GM12864 (cell line): ENCODE measurements around the gene RAB3IL1.

ENCODE experiments used
- DNase-seq: peaks from one replicate; pipeline ENCODE4 v3.0.0-alpha.2; 2011; ENCODE audit warnings: low read depth
- H3K4me3 ChIP-seq: 2 replicates; pipeline ENCODE4 v1.5.1; 2011; ENCODE audit warnings: mild to moderate bottlenecking, low read depth, low read length, control low read depth
- TF ChIP-seq, protein P1 (sequence below): IDR thresholded peaks from 2 replicates; pipeline ENCODE4 v1.5.1; 2011; ENCODE audit warnings: low read depth, mild to moderate bottlenecking, moderate library complexity, low read length, control low read depth, inconsistent platforms; ENCODE audit errors: missing control alignments

The RAB3IL1 gene

DNA sequence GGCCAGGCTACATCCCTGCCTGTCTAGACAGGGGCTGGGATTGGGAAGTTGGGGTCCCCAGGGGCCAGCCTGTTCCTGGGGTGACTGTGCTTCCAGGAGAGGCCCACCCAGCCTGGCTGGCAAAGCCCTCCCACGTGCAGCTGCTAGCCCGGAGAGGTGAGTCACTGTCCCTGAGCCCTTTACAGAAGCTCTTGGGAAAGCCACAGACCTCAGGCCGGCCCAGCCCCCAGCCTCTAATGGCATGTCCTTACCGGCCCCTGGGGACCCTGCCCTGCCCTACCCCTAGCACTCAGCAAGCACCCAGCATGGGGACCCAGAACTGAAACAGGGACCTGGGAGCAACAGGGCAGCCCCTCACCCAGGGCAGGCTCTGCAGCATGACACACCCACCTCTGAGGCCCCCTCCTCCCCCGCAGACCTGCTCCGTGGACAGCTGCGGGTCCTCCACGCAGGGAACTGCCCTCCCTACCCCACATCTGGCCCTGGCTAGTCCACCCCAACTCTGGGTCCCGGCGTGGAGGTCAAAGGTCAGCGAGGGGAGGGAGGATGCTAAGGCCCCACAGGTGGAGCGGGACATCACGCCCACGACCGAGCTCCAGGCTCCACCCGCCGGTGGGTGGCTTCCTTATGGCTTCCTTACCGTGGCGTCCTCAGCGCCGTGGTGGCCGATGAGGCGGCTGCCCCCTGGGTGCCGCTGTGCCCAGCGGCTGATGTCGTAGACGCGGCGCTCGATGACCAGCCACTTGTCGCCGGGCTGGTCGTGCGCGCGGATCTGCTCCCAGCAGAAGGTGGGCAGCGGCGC, 26.6 kb downstream of the RAB3IL1 start:
- DNase-seq = no peak
- TF ChIP-seq, protein P1, sequence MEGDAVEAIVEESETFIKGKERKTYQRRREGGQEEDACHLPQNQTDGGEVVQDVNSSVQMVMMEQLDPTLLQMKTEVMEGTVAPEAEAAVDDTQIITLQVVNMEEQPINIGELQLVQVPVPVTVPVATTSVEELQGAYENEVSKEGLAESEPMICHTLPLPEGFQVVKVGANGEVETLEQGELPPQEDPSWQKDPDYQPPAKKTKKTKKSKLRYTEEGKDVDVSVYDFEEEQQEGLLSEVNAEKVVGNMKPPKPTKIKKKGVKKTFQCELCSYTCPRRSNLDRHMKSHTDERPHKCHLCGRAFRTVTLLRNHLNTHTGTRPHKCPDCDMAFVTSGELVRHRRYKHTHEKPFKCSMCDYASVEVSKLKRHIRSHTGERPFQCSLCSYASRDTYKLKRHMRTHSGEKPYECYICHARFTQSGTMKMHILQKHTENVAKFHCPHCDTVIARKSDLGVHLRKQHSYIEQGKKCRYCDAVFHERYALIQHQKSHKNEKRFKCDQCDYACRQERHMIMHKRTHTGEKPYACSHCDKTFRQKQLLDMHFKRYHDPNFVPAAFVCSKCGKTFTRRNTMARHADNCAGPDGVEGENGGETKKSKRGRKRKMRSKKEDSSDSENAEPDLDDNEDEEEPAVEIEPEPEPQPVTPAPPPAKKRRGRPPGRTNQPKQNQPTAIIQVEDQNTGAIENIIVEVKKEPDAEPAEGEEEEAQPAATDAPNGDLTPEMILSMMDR = no peak
- peak overlapping the region; percentile 71 for H3K4me3 ChIP-seq

DNA sequence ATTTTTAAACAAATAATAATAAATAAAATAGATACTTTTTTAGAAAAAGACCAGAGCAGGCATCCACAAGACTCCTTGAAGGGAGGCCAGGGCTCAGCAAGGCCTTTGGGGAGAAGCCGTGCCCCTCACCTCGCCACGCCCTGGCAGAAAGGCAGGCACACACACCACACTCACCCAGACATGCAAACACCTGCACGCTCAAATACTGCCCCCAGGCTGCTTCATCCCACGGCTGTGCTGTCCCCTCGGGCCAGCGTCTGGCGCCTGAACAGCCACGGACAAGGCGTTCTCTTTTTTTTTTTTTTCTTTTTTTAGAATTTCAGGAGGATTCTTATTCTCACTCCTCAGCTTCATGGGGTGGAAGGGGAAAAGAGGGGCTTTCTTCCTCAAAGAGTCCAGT, 27.5 kb downstream of the RAB3IL1 start:
- no peak for DNase-seq
- TF ChIP-seq, protein P1 = no peak
- no peak overlapping the region for H3K4me3 ChIP-seq

DNA sequence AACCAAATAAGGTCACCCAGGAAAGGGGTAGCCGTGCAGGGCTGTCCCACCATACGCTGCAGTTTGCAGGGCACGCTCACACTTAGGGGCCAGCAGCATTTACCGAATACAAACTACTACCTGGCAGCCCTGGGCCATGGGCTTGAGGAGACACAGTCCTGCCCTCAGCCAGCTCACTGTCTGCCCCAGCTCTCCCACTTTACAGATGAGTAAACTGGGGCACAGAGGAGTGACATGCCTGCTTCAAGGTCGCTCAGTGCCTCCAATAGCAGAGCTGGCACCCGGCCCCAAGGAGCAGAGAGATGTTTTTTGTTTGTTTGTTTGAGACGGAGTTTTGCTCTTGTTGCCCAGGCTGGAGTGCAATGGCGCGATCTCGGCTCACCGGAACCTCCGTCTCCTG, 28.8 kb downstream of the RAB3IL1 start:
- TF ChIP-seq, protein P1 = no peak
- no peak for DNase-seq

DNA sequence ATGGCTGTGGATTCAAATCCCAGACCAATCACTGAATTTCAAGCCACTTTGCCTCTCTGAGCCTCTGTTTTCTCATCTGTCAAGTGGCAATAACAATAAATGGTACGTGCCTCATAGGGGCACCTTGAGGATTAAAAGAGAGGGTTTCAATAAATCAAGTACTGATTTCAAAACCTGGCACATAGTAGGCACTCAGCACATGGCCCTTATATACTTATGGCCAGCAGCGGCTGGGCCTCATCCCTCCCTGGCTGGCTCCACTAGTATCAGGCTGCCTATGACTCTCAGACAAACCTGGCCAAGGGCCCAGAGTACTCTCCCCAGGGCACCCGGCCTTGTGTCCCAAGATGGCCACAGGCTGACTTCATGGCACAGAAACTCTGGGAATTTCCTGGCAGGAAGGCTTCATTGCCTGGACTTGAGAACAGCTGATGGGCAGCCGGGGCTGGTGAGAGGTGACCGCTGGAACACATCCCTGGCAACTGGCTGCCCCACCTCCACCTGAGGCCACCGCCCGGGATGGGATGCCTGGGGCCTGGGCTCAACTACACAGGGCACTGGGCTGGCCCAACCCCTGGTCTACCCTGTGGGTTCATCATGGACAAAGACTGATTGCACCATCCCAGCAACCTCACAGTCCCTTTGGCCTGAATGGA, 29.4 kb downstream of the RAB3IL1 start:
- no peak overlapping the region for H3K4me3 ChIP-seq
- TF ChIP-seq, protein P1 = no peak
- no peak for DNase-seq

More for the DNA sequence above, 28.8 kb downstream of the RAB3IL1 start:
- H3K4me3 ChIP-seq = no peak overlapping the region

DNA sequence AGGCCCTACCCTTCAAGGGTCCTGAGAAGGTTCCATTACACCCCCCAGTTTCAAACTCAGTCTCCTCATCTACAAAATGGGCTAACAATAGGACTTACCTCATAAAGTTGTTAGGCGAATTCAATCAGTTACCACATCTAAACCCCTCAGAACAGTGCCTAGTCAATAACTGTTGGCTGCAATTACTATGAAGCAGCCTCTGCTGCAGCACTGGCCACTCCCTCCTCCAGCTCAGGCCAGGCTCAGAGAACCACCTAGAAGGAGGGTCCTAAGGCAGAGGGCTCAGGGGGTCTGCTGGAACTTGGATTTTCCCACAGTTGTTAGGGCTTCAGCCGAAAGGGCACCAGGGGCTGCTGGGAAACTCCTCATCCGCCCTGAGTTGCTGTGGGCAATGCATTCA, 30.7 kb downstream of the RAB3IL1 start:
- TF ChIP-seq, protein P1 = no peak
- no peak for DNase-seq
- H3K4me3 ChIP-seq = no peak overlapping the region

DNA sequence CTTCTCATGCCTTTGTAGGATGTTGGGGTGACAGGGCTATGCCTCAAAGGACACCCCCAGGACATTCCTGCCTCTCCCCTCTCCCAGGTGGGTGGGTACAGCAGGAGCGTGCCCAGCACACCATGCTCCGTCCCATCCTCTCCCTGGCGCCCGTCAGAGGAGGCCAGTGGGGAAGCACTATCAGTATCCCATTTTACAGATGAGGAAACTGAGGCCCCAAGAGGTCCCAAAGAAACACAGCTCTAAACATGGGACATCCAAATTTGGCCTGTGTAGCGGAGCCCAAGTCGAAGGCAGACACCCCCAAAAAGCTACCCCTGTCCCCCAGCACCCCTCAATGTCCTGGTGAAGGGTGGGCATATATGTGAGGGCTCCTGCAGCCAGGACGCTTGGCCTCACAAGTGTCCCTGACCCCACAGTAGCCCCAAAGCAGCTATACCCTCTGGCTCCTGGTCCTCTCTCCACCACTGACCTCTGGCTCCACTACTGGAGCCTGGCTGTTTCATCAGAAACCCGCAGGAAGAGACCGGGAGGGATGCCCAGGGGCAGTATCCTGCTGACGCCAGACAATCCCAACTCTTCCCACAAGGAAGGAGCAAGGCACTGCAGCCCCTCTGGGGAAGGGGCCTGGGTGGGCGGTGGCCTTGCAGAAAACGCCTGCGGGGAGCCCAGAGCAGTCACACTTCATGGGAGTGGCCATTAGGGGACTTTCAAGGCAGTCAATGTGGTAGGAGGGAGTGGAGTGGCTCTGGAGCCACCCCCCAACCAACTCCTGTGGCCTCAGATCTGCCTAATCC, 31.4 kb downstream of the RAB3IL1 start:
- DNase-seq = no peak
- no peak overlapping the region for H3K4me3 ChIP-seq
- TF ChIP-seq, protein P1 = no peak
